ENCODE measurements around the gene CCDC174.

CCDC174 gene

DNA sequence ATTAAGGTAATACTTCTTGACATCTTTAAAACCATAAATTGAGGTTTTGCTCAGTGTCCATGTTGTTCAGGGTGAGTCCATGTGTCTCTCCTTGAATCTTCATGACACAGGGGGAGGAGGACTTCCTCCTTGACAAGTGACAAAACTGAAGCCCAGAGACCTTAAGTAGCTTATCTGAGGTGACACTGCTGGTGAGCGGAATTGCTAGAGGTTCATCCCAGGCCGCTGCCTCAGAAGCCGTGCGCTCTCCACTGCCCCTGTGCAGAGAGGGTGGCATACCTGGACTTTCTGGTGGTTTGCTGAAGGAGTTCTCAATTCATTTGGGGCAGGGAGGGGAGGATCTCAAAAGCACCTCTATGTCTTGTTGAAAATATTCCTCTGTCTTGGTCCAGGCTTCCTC is 23.2 kb upstream of the CCDC174 start:
- H3K4me3 ChIP-seq (ENCODE audit: low read length): no peak overlapping the region
- no peaks in the 10 kb centered on the region for H3K9me3 ChIP-seq (replicated peaks; ENCODE audit: low read length)
- H3K36me3 ChIP-seq (ENCODE audit: insufficient read depth, low read length): no peaks in the 10 kb centered on the region
- H3K4me2 ChIP-seq (ENCODE audit: low read length): no peak overlapping the region
- no peak overlapping the region for H3K9ac ChIP-seq (ENCODE audit: low read depth, low read length)
- no peaks in the 10 kb centered on the region for H3K4me1 ChIP-seq (ENCODE audit: control insufficient read depth, insufficient read depth, low read length)
- peaks cover 22% of the 10 kb centered on the region for H3K27me3 ChIP-seq (ENCODE audit: control insufficient read depth, insufficient read depth, low read length)

DNA sequence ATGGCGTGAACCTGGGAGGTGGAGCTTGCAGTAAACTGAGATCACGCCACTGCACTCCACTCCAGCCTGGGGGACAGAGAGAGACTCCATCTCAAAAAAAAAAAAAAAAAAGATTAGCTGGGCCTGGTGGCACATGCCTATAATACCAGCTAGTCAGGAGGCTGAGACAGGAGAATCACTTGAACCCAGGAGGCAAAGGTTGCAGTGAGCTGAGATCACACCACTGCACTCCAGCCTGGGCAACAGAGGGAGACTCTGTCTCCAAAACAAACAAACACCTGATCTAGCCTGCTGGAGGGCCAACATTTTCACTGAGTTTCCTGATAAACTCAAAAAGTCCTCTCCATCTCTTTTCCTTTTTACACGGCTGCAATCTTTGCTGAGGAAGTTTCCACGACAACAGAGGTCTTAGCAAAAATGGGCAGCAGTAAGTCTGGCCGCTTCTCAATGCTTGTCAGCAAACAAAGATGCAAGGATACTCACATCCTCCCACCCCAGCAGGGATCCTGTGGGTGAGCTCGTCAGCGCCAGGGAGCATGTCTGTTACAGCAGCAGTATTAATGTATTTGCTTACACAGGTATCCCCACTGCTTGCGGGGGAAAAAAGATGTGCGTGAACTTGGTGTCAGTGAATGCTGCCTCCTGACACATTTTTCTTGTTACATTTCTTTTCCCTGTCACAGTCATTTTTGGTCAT is 21.0 kb upstream of the CCDC174 start:
- H3K4me3 ChIP-seq (ENCODE audit: low read length): no peak overlapping the region
- no peaks in the 10 kb centered on the region for H3K4me1 ChIP-seq (ENCODE audit: control insufficient read depth, insufficient read depth, low read length)
- no peaks in the 10 kb centered on the region for H3K9me3 ChIP-seq (replicated peaks; ENCODE audit: low read length)
- no peak overlapping the region for H3K4me2 ChIP-seq (ENCODE audit: low read length)
- peaks cover 12% of the 10 kb centered on the region for H3K27me3 ChIP-seq (ENCODE audit: control insufficient read depth, insufficient read depth, low read length)
- H3K36me3 ChIP-seq (ENCODE audit: insufficient read depth, low read length): no peaks in the 10 kb centered on the region
- no peak overlapping the region for H3K9ac ChIP-seq (ENCODE audit: low read depth, low read length)

DNA sequence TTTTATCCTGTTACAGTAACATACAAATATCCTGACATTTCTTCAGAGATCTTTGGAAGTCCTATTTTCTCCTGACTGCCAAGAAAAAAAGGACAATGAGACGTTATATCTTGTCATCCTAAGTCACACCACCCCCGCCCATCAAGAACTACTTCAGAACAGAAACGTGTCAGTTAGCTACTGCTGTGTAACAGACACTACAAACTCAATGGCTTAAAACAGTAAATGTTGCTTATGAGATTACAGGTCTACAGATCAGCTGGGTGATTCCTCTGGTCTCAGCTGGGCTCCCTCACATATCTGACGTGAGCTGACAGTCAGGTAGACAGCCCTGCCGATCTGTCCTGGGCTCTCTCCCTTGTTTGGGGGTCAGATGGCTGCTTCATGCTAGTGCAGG is 20.5 kb upstream of the CCDC174 start:
- Histone ChIP-seq H3K9me3 (replicated peaks; ENCODE audit: low read length) (no peaks in the 10 kb centered on the region), H3K9ac (ENCODE audit: low read depth, low read length) (no peak overlapping the region), H3K27me3 (ENCODE audit: control insufficient read depth, insufficient read depth, low read length) (peaks cover 18% of the 10 kb centered on the region), H3K4me3 (ENCODE audit: low read length) (no peak overlapping the region), H3K4me1 (ENCODE audit: control insufficient read depth, insufficient read depth, low read length) (no peaks in the 10 kb centered on the region), H3K4me2 (ENCODE audit: low read length) (no peak overlapping the region), H3K36me3 (ENCODE audit: insufficient read depth, low read length) (no peaks in the 10 kb centered on the region)

DNA sequence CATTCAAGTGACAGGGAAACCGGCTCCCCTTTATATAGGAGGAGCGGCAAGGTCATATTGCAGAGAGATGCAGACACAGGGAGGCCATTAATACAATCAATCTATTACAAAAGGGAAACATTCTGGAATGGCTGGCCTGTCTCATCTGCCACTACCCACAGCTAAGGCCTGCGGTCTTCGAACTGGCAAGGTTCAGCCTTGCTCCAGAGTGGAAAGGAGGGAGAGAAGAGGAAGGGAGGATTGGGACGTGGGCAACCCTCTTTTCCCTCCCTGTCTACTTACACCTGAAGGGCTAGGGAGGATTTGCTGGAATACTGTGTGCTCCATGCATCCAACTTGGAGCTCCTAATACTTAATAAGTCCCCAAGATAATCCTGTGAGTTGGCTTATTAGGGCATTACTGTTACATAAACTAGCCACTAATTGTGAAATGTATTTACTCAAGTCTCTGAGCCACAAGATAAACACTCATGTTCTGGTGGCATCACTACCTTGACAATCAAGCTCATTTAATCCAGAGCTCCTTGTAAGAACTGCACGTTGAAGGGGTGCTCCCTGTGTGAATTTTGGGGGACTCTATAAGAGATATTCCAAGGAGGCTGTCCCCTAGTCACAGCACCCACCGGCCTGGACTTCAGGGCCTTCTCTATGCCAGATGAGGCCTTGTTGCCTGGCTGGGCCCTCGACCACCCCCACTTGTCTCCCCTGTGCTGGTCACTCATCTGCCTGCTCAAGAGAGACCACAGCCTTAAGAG is 19.7 kb upstream of the CCDC174 start:
- no peak overlapping the region for H3K4me2 ChIP-seq (ENCODE audit: low read length)
- H3K4me3 ChIP-seq (ENCODE audit: low read length): no peak overlapping the region
- H3K9ac ChIP-seq (ENCODE audit: low read depth, low read length): no peak overlapping the region
- peaks cover 23% of the 10 kb centered on the region for H3K27me3 ChIP-seq (ENCODE audit: control insufficient read depth, insufficient read depth, low read length)
- no peaks in the 10 kb centered on the region for H3K4me1 ChIP-seq (ENCODE audit: control insufficient read depth, insufficient read depth, low read length)
- no peaks in the 10 kb centered on the region for H3K9me3 ChIP-seq (replicated peaks; ENCODE audit: low read length)
- H3K36me3 ChIP-seq (ENCODE audit: insufficient read depth, low read length): no peaks in the 10 kb centered on the region

DNA sequence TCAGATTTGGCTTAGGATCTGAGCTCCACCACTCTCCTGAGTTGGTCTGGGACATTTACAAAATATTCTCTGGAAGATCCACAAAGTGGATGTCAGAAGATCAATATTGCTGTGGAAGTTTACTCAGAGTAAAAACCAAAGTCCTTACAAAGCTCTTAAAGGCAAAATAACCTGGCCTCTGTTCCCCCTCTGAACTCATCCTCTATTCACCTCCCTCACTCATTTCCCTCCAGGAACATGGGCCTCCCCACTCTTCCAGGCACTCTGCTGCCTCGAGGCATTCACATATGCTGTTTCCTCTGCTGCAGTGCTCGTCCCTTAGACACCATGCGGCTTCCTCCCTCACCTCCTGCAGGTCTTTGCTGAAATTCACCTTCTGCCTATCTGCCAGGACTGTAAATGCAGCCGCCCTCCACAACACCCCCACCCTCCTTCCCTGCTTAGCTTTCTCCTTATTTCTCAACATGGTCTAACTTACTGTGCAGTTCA is 19.1 kb upstream of the CCDC174 start:
- Histone ChIP-seq H3K4me1 (ENCODE audit: control insufficient read depth, insufficient read depth, low read length) (no peaks in the 10 kb centered on the region), H3K9me3 (replicated peaks; ENCODE audit: low read length) (no peaks in the 10 kb centered on the region), H3K36me3 (ENCODE audit: insufficient read depth, low read length) (no peaks in the 10 kb centered on the region), H3K27me3 (ENCODE audit: control insufficient read depth, insufficient read depth, low read length) (peaks cover 25% of the 10 kb centered on the region), H3K4me3 (ENCODE audit: low read length) (no peak overlapping the region), H3K9ac (ENCODE audit: low read depth, low read length) (no peak overlapping the region), H3K4me2 (ENCODE audit: low read length) (no peak overlapping the region)

DNA sequence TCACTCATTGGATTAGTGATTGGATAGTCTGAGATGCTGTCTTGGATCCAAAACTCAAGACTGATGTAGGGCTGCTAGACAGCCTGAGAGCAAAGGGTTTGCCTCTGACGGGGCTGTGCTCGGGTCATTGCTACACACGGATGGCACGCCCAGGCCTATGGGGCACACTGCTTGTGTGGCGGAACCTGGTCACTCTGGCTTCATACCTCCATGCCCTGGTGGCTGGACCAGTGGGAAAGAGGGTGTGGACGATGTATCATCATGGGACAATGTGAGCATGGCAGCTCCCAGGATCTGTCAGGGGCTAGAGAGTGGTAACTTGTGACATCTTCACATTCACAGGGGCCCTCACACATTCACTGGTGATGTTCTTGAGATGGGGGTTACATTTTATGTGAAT is 18.1 kb upstream of the CCDC174 start:
- Histone ChIP-seq H3K9me3 (replicated peaks; ENCODE audit: low read length) (no peaks in the 10 kb centered on the region), H3K27me3 (ENCODE audit: control insufficient read depth, insufficient read depth, low read length) (peaks cover 28% of the 10 kb centered on the region), H3K9ac (ENCODE audit: low read depth, low read length) (no peak overlapping the region), H3K4me2 (ENCODE audit: low read length) (no peak overlapping the region), H3K4me3 (ENCODE audit: low read length) (no peak overlapping the region), H3K4me1 (ENCODE audit: control insufficient read depth, insufficient read depth, low read length) (no peaks in the 10 kb centered on the region), H3K36me3 (ENCODE audit: insufficient read depth, low read length) (no peaks in the 10 kb centered on the region)

DNA sequence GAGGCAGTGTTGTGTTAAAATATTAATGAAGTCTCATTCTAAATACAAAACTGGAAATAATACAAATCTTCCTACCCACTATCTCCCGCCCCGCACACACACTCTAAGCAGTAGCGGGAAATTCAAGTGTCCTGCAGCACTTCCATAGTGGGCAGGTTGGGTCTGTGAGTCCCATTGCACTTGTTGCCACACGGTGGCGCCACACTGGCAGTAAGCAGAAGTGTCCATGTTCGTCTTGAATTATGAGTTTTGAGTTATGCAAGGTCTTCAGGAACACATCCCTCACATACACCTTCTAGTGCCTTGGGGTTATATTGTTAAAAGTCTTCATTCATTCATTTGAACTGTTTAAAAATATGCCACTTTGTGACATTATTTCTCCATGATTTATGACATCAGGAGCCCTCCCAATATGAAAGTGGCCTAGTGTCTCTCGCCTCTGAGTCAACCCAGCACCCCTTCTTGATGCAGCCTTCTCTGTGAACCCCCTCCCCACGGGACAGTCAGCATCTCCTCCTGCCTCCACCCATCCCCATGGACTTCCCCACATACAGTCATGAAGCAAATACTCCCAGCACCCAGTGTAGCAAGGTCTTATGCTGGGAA is 17.6 kb upstream of the CCDC174 start:
- H3K4me3 ChIP-seq (ENCODE audit: low read length): no peak overlapping the region
- H3K9me3 ChIP-seq (replicated peaks; ENCODE audit: low read length): no peaks in the 10 kb centered on the region
- H3K27me3 ChIP-seq (ENCODE audit: control insufficient read depth, insufficient read depth, low read length): peaks cover 27% of the 10 kb centered on the region
- H3K36me3 ChIP-seq (ENCODE audit: insufficient read depth, low read length): no peaks in the 10 kb centered on the region
- H3K9ac ChIP-seq (ENCODE audit: low read depth, low read length): no peak overlapping the region
- H3K4me1 ChIP-seq (ENCODE audit: control insufficient read depth, insufficient read depth, low read length): no peaks in the 10 kb centered on the region
- H3K4me2 ChIP-seq (ENCODE audit: low read length): no peak overlapping the region

DNA sequence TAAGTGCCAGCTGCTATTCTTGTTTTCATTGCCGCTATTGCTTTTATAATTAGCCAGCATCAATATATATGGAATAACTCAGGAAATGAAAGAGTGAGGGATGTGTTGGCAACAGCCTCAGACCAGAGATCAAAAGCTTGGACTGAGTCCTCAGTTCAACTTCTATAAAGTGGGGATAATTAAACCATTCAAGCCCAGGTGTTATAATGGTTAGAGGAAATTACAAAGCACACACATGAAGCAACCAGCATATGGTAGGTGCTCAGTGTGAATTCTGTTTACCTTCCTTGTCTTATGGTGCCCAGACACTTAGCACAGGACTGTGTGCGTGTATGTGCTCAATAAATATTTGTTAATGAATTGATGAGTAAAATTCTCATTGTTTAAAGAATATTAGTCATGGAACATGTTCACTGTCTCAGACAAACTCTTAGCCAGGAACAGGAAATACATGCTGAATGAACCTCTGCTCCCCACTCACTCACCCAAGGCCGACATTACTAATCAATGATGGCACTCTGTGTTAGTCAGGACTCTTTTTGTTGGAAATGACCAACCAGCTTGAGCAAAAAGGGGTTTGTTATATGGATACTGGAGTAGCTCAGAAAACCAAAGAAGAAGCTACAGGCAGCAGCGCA is 16.7 kb upstream of the CCDC174 start:
- Histone ChIP-seq H3K36me3 (ENCODE audit: insufficient read depth, low read length) (no peaks in the 10 kb centered on the region), H3K4me3 (ENCODE audit: low read length) (no peak overlapping the region), H3K4me1 (ENCODE audit: control insufficient read depth, insufficient read depth, low read length) (no peaks in the 10 kb centered on the region), H3K9me3 (replicated peaks; ENCODE audit: low read length) (no peaks in the 10 kb centered on the region), H3K9ac (ENCODE audit: low read depth, low read length) (no peak overlapping the region), H3K4me2 (ENCODE audit: low read length) (no peak overlapping the region), H3K27me3 (ENCODE audit: control insufficient read depth, insufficient read depth, low read length) (peaks cover 34% of the 10 kb centered on the region)

DNA sequence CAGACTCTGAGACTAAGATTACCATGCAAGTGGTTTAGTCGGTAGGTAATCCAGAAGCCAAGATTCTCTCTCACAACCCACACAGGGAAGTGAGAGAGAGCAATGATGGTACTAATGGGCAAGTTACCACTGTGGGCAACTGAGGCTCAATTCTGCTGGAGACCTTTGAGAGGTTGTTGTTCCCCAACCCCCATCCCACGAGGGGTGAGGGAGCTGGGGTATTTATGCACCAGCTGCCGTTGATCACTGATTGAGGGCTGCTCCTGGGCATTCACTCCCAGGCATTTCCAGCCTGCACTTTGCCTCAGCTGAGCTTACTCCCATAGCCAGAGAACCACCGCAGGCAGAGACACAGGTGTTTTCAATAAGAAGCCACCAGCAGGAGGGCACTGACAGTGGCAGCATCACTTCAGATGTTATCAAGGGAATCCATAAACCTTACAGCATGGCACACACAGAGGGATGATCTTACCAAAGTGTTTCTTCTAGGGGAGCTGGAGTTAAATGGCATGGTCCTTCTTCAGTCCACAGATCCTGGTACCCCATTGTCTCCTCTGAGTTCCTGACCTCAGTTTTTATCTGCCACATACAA is 15.0 kb upstream of the CCDC174 start:
- Histone ChIP-seq H3K9me3 (replicated peaks; ENCODE audit: low read length) (no peaks in the 10 kb centered on the region), H3K4me1 (ENCODE audit: control insufficient read depth, insufficient read depth, low read length) (no peaks in the 10 kb centered on the region)

DNA sequence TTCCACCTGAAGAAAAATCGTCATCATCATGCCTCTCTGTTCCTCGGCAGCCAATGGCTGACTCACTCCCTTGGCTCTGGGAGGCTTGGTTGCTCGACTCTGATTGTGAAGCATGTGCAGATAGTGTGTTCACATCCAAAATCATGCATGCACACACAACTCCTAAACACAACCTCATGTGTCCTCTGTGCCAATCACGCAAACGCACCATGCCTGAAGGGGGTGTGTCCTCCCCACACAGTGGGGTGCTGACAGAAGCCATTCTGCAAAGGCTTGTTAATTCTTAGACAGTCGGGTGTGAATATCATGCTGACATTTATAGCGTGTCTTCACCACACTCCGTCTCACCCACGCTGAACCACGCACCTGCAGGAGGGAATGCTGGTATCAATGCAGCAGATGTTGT is 11.4 kb upstream of the CCDC174 start:
- H3K9me3 ChIP-seq (replicated peaks; ENCODE audit: low read length): no peaks in the 10 kb centered on the region
- no peak overlapping the region for H3K4me2 ChIP-seq (ENCODE audit: low read length)
- peaks cover 74% of the 10 kb centered on the region for H3K27me3 ChIP-seq (ENCODE audit: control insufficient read depth, insufficient read depth, low read length)
- H3K36me3 ChIP-seq (ENCODE audit: insufficient read depth, low read length): no peaks in the 10 kb centered on the region
- no peak overlapping the region for H3K4me3 ChIP-seq (ENCODE audit: low read length)
- H3K9ac ChIP-seq (ENCODE audit: low read depth, low read length): no peak overlapping the region
- H3K4me1 ChIP-seq (ENCODE audit: control insufficient read depth, insufficient read depth, low read length): no peaks in the 10 kb centered on the region

More for the DNA sequence above, 15.0 kb upstream of the CCDC174 start:
- Histone ChIP-seq H3K4me2 (ENCODE audit: low read length) (no peak overlapping the region), H3K27me3 (ENCODE audit: control insufficient read depth, insufficient read depth, low read length) (peaks cover 48% of the 10 kb centered on the region), H3K36me3 (ENCODE audit: insufficient read depth, low read length) (no peaks in the 10 kb centered on the region), H3K9ac (ENCODE audit: low read depth, low read length) (no peak overlapping the region), H3K4me3 (ENCODE audit: low read length) (no peak overlapping the region)

DNA sequence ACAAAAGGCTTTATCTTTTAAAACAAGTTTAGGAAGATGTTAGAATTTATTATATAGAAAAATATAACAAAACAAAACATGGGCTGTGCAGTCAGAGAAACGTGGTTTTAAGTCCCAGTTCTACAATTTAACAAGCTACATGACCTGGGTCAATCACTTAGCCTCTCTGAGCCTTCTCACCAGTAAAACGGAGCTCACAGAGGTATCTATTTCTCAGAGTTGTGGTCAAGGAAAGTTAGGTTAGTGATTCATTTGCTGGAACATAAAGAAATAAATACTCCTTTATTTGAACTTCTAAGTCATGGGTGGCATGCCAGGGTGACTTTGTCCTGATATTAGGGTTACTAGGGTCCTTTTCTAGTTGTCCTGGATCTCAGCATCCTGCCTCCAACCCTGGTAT is 10.8 kb upstream of the CCDC174 start:
- Histone ChIP-seq H3K4me3 (ENCODE audit: low read length) (no peak overlapping the region), H3K9me3 (replicated peaks; ENCODE audit: low read length) (no peaks in the 10 kb centered on the region), H3K4me2 (ENCODE audit: low read length) (no peak overlapping the region), H3K9ac (ENCODE audit: low read depth, low read length) (no peak overlapping the region), H3K27me3 (ENCODE audit: control insufficient read depth, insufficient read depth, low read length) (peaks cover 69% of the 10 kb centered on the region), H3K36me3 (ENCODE audit: insufficient read depth, low read length) (no peaks in the 10 kb centered on the region), H3K4me1 (ENCODE audit: control insufficient read depth, insufficient read depth, low read length) (no peaks in the 10 kb centered on the region)
